Activated CD8-positive, alpha-beta T cell treated with anti-CD3 and anti-CD28 coated beads for 36 hours (primary cell): ENCODE results near the gene UROC1. TPM values are rescaled to one million over a fixed set of nuclear protein-coding genes. Genes with fewer than 3 reads are reported as not detected.

Source experiments
- ATAC-seq: fragments of 200-7000 bp; cut with Tn5 transposase; one replicate; pipeline ENCODE4 v1.10.0; 2021; ENCODE audit warnings: mild to moderate bottlenecking, moderate library complexity
- CTCF ChIA-PET: fragments of 350-600 bp; sonication (Branson Sonifier 250); formaldehyde crosslinking; loops from one replicate; lab custom pipeline; 2021; ENCODE audit warnings: antibody characterized with exemption; lab: Charles Lee
- POLR2A ChIA-PET: fragments of 350-600 bp; sonication (Branson Sonifier 250); formaldehyde crosslinking; loops from one replicate; lab custom pipeline; 2021; ENCODE audit warnings: antibody characterized with exemption; lab: Charles Lee
- DNase-seq: peaks from one replicate; pipeline ENCODE4 v3.0.0-alpha.2; 2020
- H3K27ac Mint-ChIP-seq: one replicate; pipeline ENCODE4 v1.8.0; 2021; ENCODE audit warnings: mild to moderate bottlenecking, mixed read lengths
- H3K27me3 Mint-ChIP-seq: one replicate; pipeline ENCODE4 v1.8.0; 2021; ENCODE audit warnings: mixed read lengths
- H3K36me3 Mint-ChIP-seq: one replicate; pipeline ENCODE4 v1.8.0; 2021; ENCODE audit warnings: low read depth, mixed read lengths
- H3K4me1 Mint-ChIP-seq: one replicate; pipeline ENCODE4 v1.8.0; 2021; ENCODE audit warnings: low read depth, mixed read lengths
- H3K4me3 Mint-ChIP-seq: one replicate; pipeline ENCODE4 v1.8.0; 2021; ENCODE audit warnings: mild to moderate bottlenecking, moderate library complexity, mixed read lengths
- H3K9me3 Mint-ChIP-seq: one replicate; pipeline ENCODE4 v1.8.0; 2021; ENCODE audit warnings: mixed read lengths
- CTCF ChIP-seq: fragments of 200-600 bp; IDR thresholded peaks from one replicate; pipeline ENCODE4 v1.8.0; 2022; ENCODE audit warnings: antibody characterized with exemption, mild to moderate bottlenecking
- intact Hi-C: fragments of 100-400 bp; cut with micrococcal nuclease; formaldehyde crosslinking; loops from one replicate; pipeline ENCODE4 v1.10.0; 2022
- total RNA-seq, 2 experiments: library from RNA; stranded (reverse); gene quantifications; one replicate each; pipeline ENCODE4 v1.2.3, GENCODE V29; 2021

Gene UROC1
- total RNA-seq, 2 experiments from 2014 or later: not detected

DNA sequence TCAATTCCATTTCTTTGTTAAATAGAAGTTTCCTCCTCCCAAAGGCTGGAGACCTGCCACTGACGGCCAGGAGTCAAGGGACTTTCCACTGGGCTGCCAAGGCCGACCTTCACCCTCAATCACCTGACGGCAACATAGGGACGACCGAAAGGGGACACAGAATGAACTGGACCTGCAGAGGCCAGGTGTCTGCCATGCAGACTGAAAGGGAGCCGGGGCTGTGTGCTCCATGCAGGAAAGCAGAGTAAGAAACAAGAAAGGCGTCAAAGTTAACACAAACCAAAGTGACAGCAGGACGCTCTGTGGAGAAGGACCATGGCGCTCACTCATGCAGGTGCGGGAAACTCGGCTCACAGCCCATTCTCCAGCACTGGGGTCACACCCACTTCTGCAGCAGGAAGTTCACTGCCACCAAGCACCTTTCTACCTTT is 67.9 kb downstream of the UROC1 start:
- intact Hi-C loops: no loop called here
- POLR2A ChIA-PET: interaction anchor here (1.1 kb wide), 1 partner anchor 11 kb away, joined by 3 read pairs; no protein-coding TSS in a partner anchor
- H3K27ac Mint-ChIP-seq: no peak overlapping the region
- H3K27me3 Mint-ChIP-seq: no peaks in the 10 kb centered on the region
- CTCF ChIA-PET: no interaction called here
- TF ChIP-seq CTCF: no peak
- H3K4me1 Mint-ChIP-seq: no peaks in the 10 kb centered on the region
- ATAC-seq: no peak
- DNase-seq: no peak
- H3K36me3 Mint-ChIP-seq: peaks cover 14% of the 10 kb centered on the region
- H3K4me3 Mint-ChIP-seq: no peak overlapping the region
- no peaks in the 10 kb centered on the region for H3K9me3 Mint-ChIP-seq

GRCh38 chr3:126448893-126449180 is 68.7 kb downstream of the UROC1 start:
- no peak for DNase-seq
- Mint-ChIP-seq H3K27me3 (no peaks in the 10 kb centered on the region), H3K4me1 (no peaks in the 10 kb centered on the region), H3K4me3 (no peak overlapping the region), H3K9me3 (no peaks in the 10 kb centered on the region), H3K36me3 (peaks cover 11% of the 10 kb centered on the region), H3K27ac (no peak overlapping the region)
- ATAC-seq: no peak
- ChIA-PET POLR2A (no interaction called here), CTCF (no interaction called here)
- no peak for TF ChIP-seq CTCF
- intact Hi-C loops: no loop called here

DNA sequence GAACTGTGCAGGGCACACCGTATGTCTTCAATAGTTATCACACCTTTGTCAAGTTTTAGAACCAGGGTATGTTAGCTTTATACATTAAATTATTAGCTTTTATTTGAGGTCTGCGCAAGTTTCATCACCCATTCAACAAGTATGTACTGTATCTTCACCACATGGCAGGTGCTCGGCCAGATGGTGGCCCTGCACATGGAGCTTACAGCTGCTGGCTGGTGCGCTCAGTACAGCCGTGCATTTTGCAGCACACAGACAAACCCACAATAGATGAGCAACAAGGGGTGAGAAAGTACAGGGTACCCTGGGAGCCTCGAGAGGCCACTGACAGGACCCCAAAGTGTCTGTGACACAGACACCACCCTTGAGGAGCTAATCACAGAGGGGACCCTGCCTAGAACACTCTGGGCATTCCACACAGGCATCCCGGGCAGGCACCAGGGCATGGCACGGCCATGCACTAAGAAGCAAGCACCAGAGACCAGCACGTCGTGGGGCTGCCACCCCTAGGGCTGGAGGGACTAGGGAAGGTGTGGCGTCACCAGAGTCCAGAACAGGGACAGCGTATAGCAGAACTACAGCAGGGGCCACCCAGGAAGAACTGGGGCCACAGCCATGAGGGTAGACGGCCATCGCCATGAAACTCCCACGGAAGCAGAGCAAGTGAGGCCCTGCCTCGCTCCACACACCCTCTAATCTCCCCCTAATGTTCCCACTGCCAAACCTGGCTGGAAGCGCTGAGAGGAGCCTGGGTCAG is 69.3 kb downstream of the UROC1 start:
- Mint-ChIP-seq H3K27me3 (no peaks in the 10 kb centered on the region), H3K36me3 (peaks cover 10% of the 10 kb centered on the region), H3K4me3 (no peak overlapping the region), H3K4me1 (no peaks in the 10 kb centered on the region), H3K9me3 (no peaks in the 10 kb centered on the region), H3K27ac (no peak overlapping the region)
- intact Hi-C loops: no loop called here
- DNase-seq: no peak
- POLR2A ChIA-PET: no interaction called here
- no peak for ATAC-seq
- TF ChIP-seq CTCF: no peak
- CTCF ChIA-PET: no interaction called here

GRCh38 chr3:126447456-126448106 is 70.0 kb downstream of the UROC1 start:
- CTCF ChIA-PET: interaction anchor here (1.3 to 1.5 kb wide), 2 partner anchors 8 to 75 kb away, joined by 3 read pairs; no protein-coding TSS in a partner anchor
- DNase-seq: no peak
- H3K27me3 Mint-ChIP-seq: no peaks in the 10 kb centered on the region
- no peaks in the 10 kb centered on the region for H3K4me1 Mint-ChIP-seq
- no peak for ATAC-seq
- H3K27ac Mint-ChIP-seq: no peak overlapping the region
- intact Hi-C loops: no loop called here
- peaks cover 8% of the 10 kb centered on the region for H3K36me3 Mint-ChIP-seq
- TF ChIP-seq CTCF: no peak
- no peaks in the 10 kb centered on the region for H3K9me3 Mint-ChIP-seq
- POLR2A ChIA-PET: no interaction called here
- H3K4me3 Mint-ChIP-seq: no peak overlapping the region

DNA sequence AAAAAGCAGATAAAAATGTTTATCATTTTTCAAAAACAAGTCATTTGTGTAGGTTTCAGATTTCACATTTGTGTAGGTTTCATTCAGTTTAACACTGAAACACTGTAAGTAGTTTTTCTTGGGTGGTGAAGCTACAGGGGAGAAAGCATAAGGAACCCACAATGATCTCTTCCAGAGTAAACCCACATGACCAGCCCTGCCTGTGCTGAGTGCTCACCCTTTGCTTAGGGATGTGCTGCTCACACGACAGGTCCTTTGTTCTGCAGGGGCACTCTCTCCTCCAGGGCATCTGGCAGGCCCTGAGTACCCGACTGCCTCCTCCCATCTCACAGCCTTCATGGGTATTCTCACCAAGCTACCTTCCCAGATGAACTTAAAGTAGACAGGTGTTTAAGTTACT is 70.8 kb downstream of the UROC1 start:
- POLR2A ChIA-PET: no interaction called here
- H3K27ac Mint-ChIP-seq: no peak overlapping the region
- no peaks in the 10 kb centered on the region for H3K4me1 Mint-ChIP-seq
- H3K9me3 Mint-ChIP-seq: no peaks in the 10 kb centered on the region
- intact Hi-C loops: no loop called here
- no peak for TF ChIP-seq CTCF
- no peak overlapping the region for H3K4me3 Mint-ChIP-seq
- no peak for ATAC-seq
- CTCF ChIA-PET: interaction anchor here (1.3 to 1.5 kb wide), 2 partner anchors 9 to 76 kb away, joined by 3 read pairs; no protein-coding TSS in a partner anchor
- H3K36me3 Mint-ChIP-seq: peaks cover 8% of the 10 kb centered on the region
- H3K27me3 Mint-ChIP-seq: no peaks in the 10 kb centered on the region
- DNase-seq: no peak
